Neural cell (in vitro differentiated cells): ENCODE results near the gene SAP30BP. TPM values are rescaled to one million over a fixed set of nuclear protein-coding genes. Genes with fewer than 3 reads are reported as not detected.

Experiments
- H2AFZ ChIP-seq: fragments of 200-600, 300-800 bp; sonication (generic), shearing (Covaris generic); 2 replicates; pipeline ENCODE4 v1.6.0; 2014; ENCODE audit warnings: low read depth, mild to moderate bottlenecking, antibody characterized with exemption, low read length, moderate library complexity
- H3F3A ChIP-seq: fragments of 200-600 bp; shearing (Covaris generic); 2 replicates; pipeline ENCODE4 v1.6.1; 2016; ENCODE audit warnings: mild to moderate bottlenecking, moderate library complexity, mixed read lengths, antibody characterized with exemption, low read length; ENCODE audit not compliant: insufficient read depth, poor library complexity, severe bottlenecking
- H3K27ac ChIP-seq: fragments of 200-600, 300-800 bp; sonication (generic), shearing (Covaris generic); 2 replicates; pipeline ENCODE4 v1.5.1; 2014; ENCODE audit warnings: mild to moderate bottlenecking, low read length, moderate library complexity
- H3K27me3 ChIP-seq: fragments of 300-800, 200-600 bp; sonication (generic), shearing (Covaris generic); 2 replicates; pipeline ENCODE4 v1.6.0; 2014; ENCODE audit warnings: mild to moderate bottlenecking, low read depth, low read length, moderate library complexity; ENCODE audit not compliant: insufficient read depth
- H3K36me3 ChIP-seq: fragments of 300-800, 200-600 bp; sonication (generic), shearing (Covaris generic); 2 replicates; pipeline ENCODE4 v1.5.1; 2014; ENCODE audit warnings: mild to moderate bottlenecking, antibody characterized with exemption, low read length, moderate library complexity; ENCODE audit not compliant: insufficient read depth
- H3K4me2 ChIP-seq: fragments of 300-800, 200-600 bp; sonication (generic), shearing (Covaris generic); 2 replicates; pipeline ENCODE4 v1.6.0; 2014; ENCODE audit warnings: mild to moderate bottlenecking, low read length
- H3K4me3 ChIP-seq: fragments of 300-800, 200-600 bp; sonication (generic), shearing (Covaris generic); 2 replicates; pipeline ENCODE4 v1.5.1; 2014; ENCODE audit warnings: mild to moderate bottlenecking, low read length, moderate library complexity
- H3K79me2 ChIP-seq: fragments of 200-600 bp; shearing (Covaris generic); replicated peaks from 2 replicates; pipeline ENCODE4 v1.6.0; 2014; ENCODE audit warnings: mild to moderate bottlenecking, low read length, moderate library complexity; ENCODE audit not compliant: insufficient read depth
- H3K9ac ChIP-seq: fragments of 300-800, 200-600 bp; sonication (generic), shearing (Covaris generic); 2 replicates; pipeline ENCODE4 v1.6.1; 2016; ENCODE audit warnings: mild to moderate bottlenecking, low read length, mixed read lengths
- H3K9me2 ChIP-seq: fragments of 200-600 bp; shearing (Covaris generic); 2 replicates; pipeline ENCODE4 v1.6.1; 2016; ENCODE audit warnings: mild to moderate bottlenecking, low read length, mixed read lengths; ENCODE audit not compliant: insufficient read depth
- H3K9me3 ChIP-seq: fragments of 200-600, 300-800 bp; sonication (generic), shearing (Covaris generic); 2 replicates; pipeline ENCODE4 v1.6.1; 2016; ENCODE audit warnings: mild to moderate bottlenecking, mixed run types, low read length, moderate library complexity, mixed read lengths
- H4K20me1 ChIP-seq: fragments of 200-600 bp; shearing (Covaris generic); 2 replicates; pipeline ENCODE4 v1.6.1; 2016; ENCODE audit warnings: mild to moderate bottlenecking, mixed run types; ENCODE audit not compliant: insufficient read depth
- EP300 ChIP-seq: fragments of 450-650 bp; conservative IDR thresholded peaks from 2 replicates; pipeline ENCODE4 v1.6.1; 2014; ENCODE audit warnings: antibody characterized with exemption, mild to moderate bottlenecking, moderate library complexity; ENCODE audit not compliant: poor library complexity, severe bottlenecking
- EZH2 ChIP-seq: fragments of 200-600, 300-800 bp; shearing (Covaris generic), sonication (generic); IDR thresholded peaks from 2 replicates; pipeline ENCODE4 v1.6.1; 2014; ENCODE audit warnings: antibody characterized with exemption, low read length, borderline replicate concordance, mild to moderate bottlenecking; ENCODE audit not compliant: insufficient read depth, poor library complexity, severe bottlenecking
- MXI1 ChIP-seq: fragments of 450-650 bp; conservative IDR thresholded peaks from 2 replicates; pipeline ENCODE4 v1.6.1; 2014; ENCODE audit warnings: antibody characterized with exemption, mild to moderate bottlenecking; ENCODE audit not compliant: poor library complexity, severe bottlenecking
- POLR2AphosphoS5 ChIP-seq: IDR thresholded peaks from 2 replicates; pipeline ENCODE4 v1.6.1; 2012
- RAD21 ChIP-seq: fragments of 450-650 bp; conservative IDR thresholded peaks from 2 replicates; pipeline ENCODE4 v1.6.1; 2014; ENCODE audit warnings: antibody characterized with exemption, mild to moderate bottlenecking, moderate library complexity
- SMC3 ChIP-seq: fragments of 450-650 bp; conservative IDR thresholded peaks from 2 replicates; pipeline ENCODE4 v1.6.1; 2014; ENCODE audit warnings: antibody characterized with exemption, mild to moderate bottlenecking, moderate library complexity; ENCODE audit not compliant: poor library complexity
- TAF1 ChIP-seq: IDR thresholded peaks from 2 replicates; pipeline ENCODE4 v1.6.1; 2012; ENCODE audit warnings: low read depth
- polyA plus RNA-seq: library from polyadenylated mRNA; depleted of rRNA; stranded (reverse); fragments of >200 nt; gene quantifications from 2 replicates; pipeline ENCODE4 v1.2.3, GENCODE V29; 2014
- TF ChIP-seq, protein P1 (sequence below): IDR thresholded peaks from 2 replicates; pipeline ENCODE4 v1.6.1; 2012; ENCODE audit warnings: borderline replicate concordance
- TF ChIP-seq, protein P2 (sequence below): fragments of 450-650 bp; IDR thresholded peaks from 2 replicates; pipeline ENCODE4 v1.5.1; 2014; ENCODE audit warnings: antibody characterized with exemption, mild to moderate bottlenecking, moderate library complexity; ENCODE audit not compliant: poor library complexity, severe bottlenecking

The SAP30BP gene
- polyA plus RNA-seq, 1 donor from 2014 or later, result 156 TPM

DNA sequence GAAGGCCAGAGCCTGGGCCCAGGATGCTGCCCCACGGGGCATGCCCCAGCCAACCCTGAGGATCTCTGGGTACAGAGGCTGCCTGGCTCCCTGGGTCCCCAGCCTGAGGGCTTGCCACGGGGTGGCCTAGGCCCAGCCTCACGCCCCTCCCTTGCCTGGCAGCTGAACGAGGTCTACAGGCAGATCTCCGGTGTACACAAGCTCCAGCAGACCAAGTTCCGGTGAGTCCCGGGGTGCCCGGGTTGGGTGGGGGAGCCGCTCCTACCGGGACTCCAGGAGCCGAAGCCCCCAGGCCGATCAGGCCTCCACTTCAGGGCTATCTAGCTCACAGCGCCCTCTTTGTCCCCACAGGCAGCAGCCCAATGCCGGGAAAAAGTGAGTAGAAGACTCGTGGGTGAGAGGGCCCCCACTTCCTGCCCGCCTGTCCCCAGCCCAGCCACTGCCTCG is 73.5 kb downstream of the SAP30BP start:
- no peaks in the 10 kb centered on the region for H3K79me2 ChIP-seq
- TF ChIP-seq RAD21 (no peak), EZH2 (no peak), TAF1 (no peak), SMC3 (no peak), MXI1 (no peak), POLR2AphosphoS5 (no peak), EP300 (no peak)
- TF ChIP-seq, protein P1, sequence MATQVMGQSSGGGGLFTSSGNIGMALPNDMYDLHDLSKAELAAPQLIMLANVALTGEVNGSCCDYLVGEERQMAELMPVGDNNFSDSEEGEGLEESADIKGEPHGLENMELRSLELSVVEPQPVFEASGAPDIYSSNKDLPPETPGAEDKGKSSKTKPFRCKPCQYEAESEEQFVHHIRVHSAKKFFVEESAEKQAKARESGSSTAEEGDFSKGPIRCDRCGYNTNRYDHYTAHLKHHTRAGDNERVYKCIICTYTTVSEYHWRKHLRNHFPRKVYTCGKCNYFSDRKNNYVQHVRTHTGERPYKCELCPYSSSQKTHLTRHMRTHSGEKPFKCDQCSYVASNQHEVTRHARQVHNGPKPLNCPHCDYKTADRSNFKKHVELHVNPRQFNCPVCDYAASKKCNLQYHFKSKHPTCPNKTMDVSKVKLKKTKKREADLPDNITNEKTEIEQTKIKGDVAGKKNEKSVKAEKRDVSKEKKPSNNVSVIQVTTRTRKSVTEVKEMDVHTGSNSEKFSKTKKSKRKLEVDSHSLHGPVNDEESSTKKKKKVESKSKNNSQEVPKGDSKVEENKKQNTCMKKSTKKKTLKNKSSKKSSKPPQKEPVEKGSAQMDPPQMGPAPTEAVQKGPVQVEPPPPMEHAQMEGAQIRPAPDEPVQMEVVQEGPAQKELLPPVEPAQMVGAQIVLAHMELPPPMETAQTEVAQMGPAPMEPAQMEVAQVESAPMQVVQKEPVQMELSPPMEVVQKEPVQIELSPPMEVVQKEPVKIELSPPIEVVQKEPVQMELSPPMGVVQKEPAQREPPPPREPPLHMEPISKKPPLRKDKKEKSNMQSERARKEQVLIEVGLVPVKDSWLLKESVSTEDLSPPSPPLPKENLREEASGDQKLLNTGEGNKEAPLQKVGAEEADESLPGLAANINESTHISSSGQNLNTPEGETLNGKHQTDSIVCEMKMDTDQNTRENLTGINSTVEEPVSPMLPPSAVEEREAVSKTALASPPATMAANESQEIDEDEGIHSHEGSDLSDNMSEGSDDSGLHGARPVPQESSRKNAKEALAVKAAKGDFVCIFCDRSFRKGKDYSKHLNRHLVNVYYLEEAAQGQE, result no peak
- TF ChIP-seq, protein P2, sequence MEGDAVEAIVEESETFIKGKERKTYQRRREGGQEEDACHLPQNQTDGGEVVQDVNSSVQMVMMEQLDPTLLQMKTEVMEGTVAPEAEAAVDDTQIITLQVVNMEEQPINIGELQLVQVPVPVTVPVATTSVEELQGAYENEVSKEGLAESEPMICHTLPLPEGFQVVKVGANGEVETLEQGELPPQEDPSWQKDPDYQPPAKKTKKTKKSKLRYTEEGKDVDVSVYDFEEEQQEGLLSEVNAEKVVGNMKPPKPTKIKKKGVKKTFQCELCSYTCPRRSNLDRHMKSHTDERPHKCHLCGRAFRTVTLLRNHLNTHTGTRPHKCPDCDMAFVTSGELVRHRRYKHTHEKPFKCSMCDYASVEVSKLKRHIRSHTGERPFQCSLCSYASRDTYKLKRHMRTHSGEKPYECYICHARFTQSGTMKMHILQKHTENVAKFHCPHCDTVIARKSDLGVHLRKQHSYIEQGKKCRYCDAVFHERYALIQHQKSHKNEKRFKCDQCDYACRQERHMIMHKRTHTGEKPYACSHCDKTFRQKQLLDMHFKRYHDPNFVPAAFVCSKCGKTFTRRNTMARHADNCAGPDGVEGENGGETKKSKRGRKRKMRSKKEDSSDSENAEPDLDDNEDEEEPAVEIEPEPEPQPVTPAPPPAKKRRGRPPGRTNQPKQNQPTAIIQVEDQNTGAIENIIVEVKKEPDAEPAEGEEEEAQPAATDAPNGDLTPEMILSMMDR, result no peak
- H3K9ac ChIP-seq, result no peak overlapping the region
- no peaks in the 10 kb centered on the region for H3K36me3 ChIP-seq
- H3K9me2 ChIP-seq, result no peaks in the 10 kb centered on the region
- no peaks in the 10 kb centered on the region for H4K20me1 ChIP-seq
- H3K9me3 ChIP-seq, result no peaks in the 10 kb centered on the region
- no peak overlapping the region for H3K27ac ChIP-seq
- no peaks in the 10 kb centered on the region for H3F3A ChIP-seq
- no peak overlapping the region for H3K4me3 ChIP-seq
- H2AFZ ChIP-seq, result no peak overlapping the region
- no peaks in the 10 kb centered on the region for H3K27me3 ChIP-seq
- no peak overlapping the region for H3K4me2 ChIP-seq

DNA sequence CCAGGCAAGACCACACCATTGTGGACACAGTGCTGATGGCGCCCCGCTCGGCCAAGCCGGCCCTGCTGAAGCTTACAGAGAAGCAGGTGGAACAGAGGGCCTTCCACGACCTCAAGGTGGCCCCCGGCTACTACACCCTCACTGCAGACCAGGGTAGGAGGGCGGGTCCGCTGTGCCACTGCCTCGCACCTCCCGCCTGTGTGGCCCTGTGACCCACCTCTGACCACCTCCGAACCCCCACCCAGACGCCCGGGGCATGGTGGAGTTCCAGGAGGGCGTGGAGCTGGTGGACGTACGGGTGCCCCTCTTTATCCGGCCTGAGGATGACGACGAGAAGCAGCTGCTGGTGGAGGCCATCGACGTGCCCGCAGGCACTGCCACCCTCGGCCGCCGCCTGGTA is 75.2 kb downstream of the SAP30BP start:
- Histone ChIP-seq H3K4me2 (no peak overlapping the region), H3K27me3 (no peaks in the 10 kb centered on the region), H3K36me3 (no peaks in the 10 kb centered on the region), H3K79me2 (no peaks in the 10 kb centered on the region), H3K27ac (no peak overlapping the region), H4K20me1 (no peaks in the 10 kb centered on the region), H3K4me3 (no peak overlapping the region), H2AFZ (no peak overlapping the region), H3F3A (no peaks in the 10 kb centered on the region), H3K9ac (no peak overlapping the region), H3K9me2 (no peaks in the 10 kb centered on the region), H3K9me3 (no peaks in the 10 kb centered on the region)
- TF ChIP-seq, protein P1, result no peak
- TF ChIP-seq, protein P2, result no peak
- TF ChIP-seq MXI1, result no peak
